ENCODE measurements around the gene DNAJB2. TPM values are rescaled to one million over a fixed set of nuclear protein-coding genes. Genes with fewer than 3 reads are reported as not detected.
A peak's percentile ranks its signal among the peaks of the same experiment; 100 is the strongest.

DNAJB2 gene
- 36.2 TPM for total RNA-seq (2021; ENCODE audit: unreplicated experiment)
- polyA plus RNA-seq (2012): 30.8 and 44.4 TPM in 2 replicates
- Bru-seq, nascent RNA: percentile 55 among the genes with signal in this experiment
- BruChase-seq, experiment 1, labeled RNA remaining after a 6-hour chase: percentile 81 among the genes with signal in this experiment
- percentile 70 among the genes with signal in this experiment for BruChase-seq, experiment 2, labeled RNA remaining after a 2-hour chase
- long read RNA-seq, partial matches to known transcripts: 0 of 9 reads
- long read RNA-seq, other reads (novel, unspliced or antisense): 6 of 9 reads

DNA sequence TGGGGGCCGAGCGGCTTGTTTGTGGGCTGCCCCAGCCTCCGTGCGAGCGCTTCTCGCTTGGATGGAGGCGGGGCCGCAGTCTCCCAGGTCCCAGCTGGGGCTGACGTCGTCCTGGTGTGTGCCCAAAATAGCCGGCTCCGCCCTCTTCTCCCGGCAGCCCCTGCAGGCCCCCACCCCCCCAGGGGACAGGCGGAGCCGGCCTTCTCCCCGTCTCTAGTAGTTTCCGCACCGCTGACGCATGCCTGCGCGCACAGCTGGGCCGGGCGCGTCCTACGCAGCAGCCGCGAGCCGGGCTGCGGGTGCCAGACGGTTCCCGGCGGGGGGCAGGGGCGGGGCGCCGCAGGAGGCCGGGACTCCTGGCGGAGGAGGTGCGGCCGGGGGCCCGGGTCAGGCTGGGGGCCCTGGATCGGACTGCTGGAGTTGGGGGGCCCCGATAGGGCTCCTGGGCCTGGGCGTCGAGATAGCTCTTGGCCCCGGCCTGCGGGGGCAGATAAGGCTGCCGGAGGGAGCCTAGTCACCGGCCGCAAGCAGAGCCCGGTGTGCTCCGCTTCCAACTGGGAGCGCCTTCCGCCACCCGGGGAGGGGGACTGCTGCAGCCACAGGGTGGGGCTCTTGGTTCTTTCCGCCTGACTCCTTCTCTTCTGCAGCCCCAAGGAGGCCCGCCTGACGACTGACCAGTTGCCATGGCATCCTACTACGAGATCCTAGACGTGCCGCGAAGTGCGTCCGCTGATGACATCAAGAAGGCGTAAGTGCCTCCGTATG is at the start of gene DNAJB2:
DNAJB2 (plus strand) TSS at position 216 of the 765 bp plus-strand sequence; CDS start at position 684, 468 bp downstream.
- H4K20me1 ChIP-seq (ENCODE audit: insufficient read depth): no peaks in the 10 kb centered on the region
- DNase-seq (ENCODE audit: low read depth, low spot score) (peak; percentile 94), ATAC-seq (peak; percentile 85)
- H3K36me3 ChIP-seq (ENCODE audit: control insufficient read depth in 1 of 2, insufficient read depth in 2 of 2, low read length in 2 of 2): no peaks in the 10 kb centered on the region
- H3K4me1 ChIP-seq (ENCODE audit: control insufficient read depth in 1 of 2, insufficient read depth in 2 of 2, low read length in 2 of 2): peaks cover 30 to 51% of the 10 kb centered on the region in 2 experiments
- RAD21 ChIA-PET (ENCODE audit: low non-redundant PET in 1 of 2, low total read pairs in 2 of 2, uncharacterized antibody in 2 of 2, unreplicated experiment in 2 of 2): no interaction called here
- CTCF ChIA-PET: interaction anchor here (0.6 to 4.3 kb wide), 11 partner anchors 8 to 278 kb away, joined by 3 to 71 read pairs (median 3); partner anchors contain the start of genes GLB1L, STK16 and TUBA4A
- peak; percentile 66 for TF ChIP-seq ZFX (IDR thresholded peaks at IDR 0.05)
- no peak for TF ChIP-seq FOSL1 (IDR thresholded peaks at IDR 0.05; ENCODE audit: low read depth)
- TF ChIP-seq, protein P1, sequence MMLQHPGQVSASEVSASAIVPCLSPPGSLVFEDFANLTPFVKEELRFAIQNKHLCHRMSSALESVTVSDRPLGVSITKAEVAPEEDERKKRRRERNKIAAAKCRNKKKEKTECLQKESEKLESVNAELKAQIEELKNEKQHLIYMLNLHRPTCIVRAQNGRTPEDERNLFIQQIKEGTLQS (IDR thresholded peaks at IDR 0.05): no peak
- TF ChIP-seq POLR2AphosphoS5 (IDR thresholded peaks at IDR 0.05; ENCODE audit: low read depth, low read length): peak; percentile 89
- no peak for TF ChIP-seq ZNF274 (IDR thresholded peaks at IDR 0.05; ENCODE audit: low read depth, low read length)
- no peak for TF ChIP-seq TCF7L2 (IDR thresholded peaks at IDR 0.05; ENCODE audit: borderline replicate concordance, extremely low read depth, insufficient read depth, insufficient read length)
- no peak for TF ChIP-seq SRF (IDR thresholded peaks at IDR 0.05; ENCODE audit: low read depth)
- TF ChIP-seq ELF1 (IDR thresholded peaks at IDR 0.05; ENCODE audit: borderline replicate concordance, low read depth): no peak
- no peak for TF ChIP-seq EZH2 (IDR thresholded peaks at IDR 0.05)
- no peak for TF ChIP-seq RAD21 (IDR thresholded peaks at IDR 0.05; ENCODE audit: low read depth)
- TF ChIP-seq SIN3A (IDR thresholded peaks at IDR 0.05; ENCODE audit: low read depth): no peak
- TF ChIP-seq SP1 (IDR thresholded peaks at IDR 0.05; ENCODE audit: low read depth): no peak
- no peak for TF ChIP-seq CBX3 (IDR thresholded peaks at IDR 0.05; ENCODE audit: low read depth)
- TF ChIP-seq EZH2phosphoT487 (IDR thresholded peaks at IDR 0.05; ENCODE audit: borderline replicate concordance): no peak
- TF ChIP-seq EGR1 (IDR thresholded peaks at IDR 0.05; ENCODE audit: low read depth): no peak
- TF ChIP-seq YY1 (IDR thresholded peaks at IDR 0.05; ENCODE audit: extremely low read depth, insufficient replicate concordance, low read depth, low read length): peak; percentile 57
- TF ChIP-seq, protein P2, sequence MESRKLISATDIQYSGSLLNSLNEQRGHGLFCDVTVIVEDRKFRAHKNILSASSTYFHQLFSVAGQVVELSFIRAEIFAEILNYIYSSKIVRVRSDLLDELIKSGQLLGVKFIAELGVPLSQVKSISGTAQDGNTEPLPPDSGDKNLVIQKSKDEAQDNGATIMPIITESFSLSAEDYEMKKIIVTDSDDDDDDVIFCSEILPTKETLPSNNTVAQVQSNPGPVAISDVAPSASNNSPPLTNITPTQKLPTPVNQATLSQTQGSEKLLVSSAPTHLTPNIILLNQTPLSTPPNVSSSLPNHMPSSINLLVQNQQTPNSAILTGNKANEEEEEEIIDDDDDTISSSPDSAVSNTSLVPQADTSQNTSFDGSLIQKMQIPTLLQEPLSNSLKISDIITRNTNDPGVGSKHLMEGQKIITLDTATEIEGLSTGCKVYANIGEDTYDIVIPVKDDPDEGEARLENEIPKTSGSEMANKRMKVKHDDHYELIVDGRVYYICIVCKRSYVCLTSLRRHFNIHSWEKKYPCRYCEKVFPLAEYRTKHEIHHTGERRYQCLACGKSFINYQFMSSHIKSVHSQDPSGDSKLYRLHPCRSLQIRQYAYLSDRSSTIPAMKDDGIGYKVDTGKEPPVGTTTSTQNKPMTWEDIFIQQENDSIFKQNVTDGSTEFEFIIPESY (IDR thresholded peaks at IDR 0.05; ENCODE audit: extremely low read depth, insufficient replicate concordance, low read length): peak; percentile 48
- no peak for TF ChIP-seq JUND (IDR thresholded peaks at IDR 0.05)
- peak within 1 kb of the TSS; percentile 71 for H3K9ac ChIP-seq (ENCODE audit: low read length)
- H2AFZ ChIP-seq (ENCODE audit: low read depth, low read length, poor library complexity, severe bottlenecking): no peak within 1 kb of the TSS
- peak within 1 kb of the TSS; percentile 59 to 65 for H3K4me3 ChIP-seq (replicated peaks in 1 of 2; ENCODE audit: low read depth in 1 of 2, low read length in 2 of 2)
- no peaks in the 10 kb centered on the region for H3K9me2 ChIP-seq (ENCODE audit: insufficient read depth)
- H3K4me2 ChIP-seq (ENCODE audit: low read length): peak within 1 kb of the TSS; percentile 86
- peak within 1 kb of the TSS; percentile 82 for H3K27ac ChIP-seq (ENCODE audit: low read depth, low read length)
- no peaks in the 10 kb centered on the region for H3K79me2 ChIP-seq (ENCODE audit: insufficient read depth, low read length)
- POLR2A ChIA-PET: interaction anchor here (0.8 to 1.5 kb wide), 7 partner anchors 10 to 122 kb away, joined by 3 to 6 read pairs (median 4); partner anchors contain the start of genes DNPEP, TUBA4A and TUBA4B
- no TSS peak for BruUV-seq (replicated peaks)
- no peaks in the 10 kb centered on the region for H3K27me3 ChIP-seq (ENCODE audit: insufficient read depth, low read length)
- intact Hi-C loops (cut with micrococcal nuclease): loop anchor here (1.0 kb wide), 1 partner anchor 15 kb away; no protein-coding TSS in a partner anchor
- H3K9me3 ChIP-seq (ENCODE audit: control insufficient read depth in 1 of 2, insufficient read depth in 1 of 2, low read depth in 1 of 2, low read length in 2 of 2): no peaks in the 10 kb centered on the region
